PC-9 (cell line): ENCODE results near the gene PXT1.

Source experiments
- EZH2 ChIP-seq: fragments of 200-600 bp; sonication (generic); IDR thresholded peaks from 2 replicates; pipeline ENCODE4 v1.8.0; 2017; ENCODE audit warnings: antibody characterized with exemption, low read depth
- TF ChIP-seq, protein P1 (sequence below): fragments of 200-600 bp; sonication (generic); conservative IDR thresholded peaks from 2 replicates; pipeline ENCODE4 v1.6.1; 2017; ENCODE audit warnings: mixed run types, antibody characterized with exemption, mild to moderate bottlenecking, moderate library complexity

- TF ChIP-seq, protein P1, sequence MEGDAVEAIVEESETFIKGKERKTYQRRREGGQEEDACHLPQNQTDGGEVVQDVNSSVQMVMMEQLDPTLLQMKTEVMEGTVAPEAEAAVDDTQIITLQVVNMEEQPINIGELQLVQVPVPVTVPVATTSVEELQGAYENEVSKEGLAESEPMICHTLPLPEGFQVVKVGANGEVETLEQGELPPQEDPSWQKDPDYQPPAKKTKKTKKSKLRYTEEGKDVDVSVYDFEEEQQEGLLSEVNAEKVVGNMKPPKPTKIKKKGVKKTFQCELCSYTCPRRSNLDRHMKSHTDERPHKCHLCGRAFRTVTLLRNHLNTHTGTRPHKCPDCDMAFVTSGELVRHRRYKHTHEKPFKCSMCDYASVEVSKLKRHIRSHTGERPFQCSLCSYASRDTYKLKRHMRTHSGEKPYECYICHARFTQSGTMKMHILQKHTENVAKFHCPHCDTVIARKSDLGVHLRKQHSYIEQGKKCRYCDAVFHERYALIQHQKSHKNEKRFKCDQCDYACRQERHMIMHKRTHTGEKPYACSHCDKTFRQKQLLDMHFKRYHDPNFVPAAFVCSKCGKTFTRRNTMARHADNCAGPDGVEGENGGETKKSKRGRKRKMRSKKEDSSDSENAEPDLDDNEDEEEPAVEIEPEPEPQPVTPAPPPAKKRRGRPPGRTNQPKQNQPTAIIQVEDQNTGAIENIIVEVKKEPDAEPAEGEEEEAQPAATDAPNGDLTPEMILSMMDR = no peak
- no peak for TF ChIP-seq EZH2
Observed at GRCh38 chr6:36432151-36432671, 10.4 kb downstream of the PXT1 start.
